T-helper 1 cell treated with Interleukin-12 subunit alpha and Interleukin-12 subunit beta and Interleukin-4 antibody, amounts not matched to agents 30 μg/mL and 1 μg/mL, for 36 hours (primary cell): ENCODE data around the gene CCDC175.
A peak's percentile ranks its signal among the peaks of the same experiment; 100 is the strongest.

ENCODE experiments used
- H3K27ac Mint-ChIP-seq: one replicate; pipeline ENCODE4 v1.8.0; 2021; ENCODE audit warnings: mild to moderate bottlenecking, mixed read lengths
- H3K27me3 Mint-ChIP-seq: one replicate; pipeline ENCODE4 v1.8.0; 2021; ENCODE audit warnings: low read depth, mixed read lengths
- H3K36me3 Mint-ChIP-seq: one replicate; pipeline ENCODE4 v1.8.0; 2021; ENCODE audit warnings: low read depth, mixed read lengths
- H3K4me1 Mint-ChIP-seq: one replicate; pipeline ENCODE4 v1.8.0; 2021; ENCODE audit warnings: low read depth, mixed read lengths
- H3K4me3 Mint-ChIP-seq: one replicate; pipeline ENCODE4 v1.8.0; 2021; ENCODE audit warnings: mild to moderate bottlenecking, moderate library complexity, mixed read lengths
- H3K9me3 Mint-ChIP-seq: one replicate; pipeline ENCODE4 v1.8.0; 2021; ENCODE audit warnings: mixed read lengths

CCDC175 gene

GRCh38 chr14:59576332-59577294 lies at the start of gene CCDC175:
TSS of gene CCDC175 (minus strand) at chr14:59576812. CDS start at chr14:59576775, 37 bp downstream.
- Mint-ChIP-seq H3K27ac (no peak within 1 kb of the TSS), H3K4me1 (peaks cover 5% of the 10 kb centered on the region), H3K36me3 (no peaks in the 10 kb centered on the region), H3K4me3 (peak within 1 kb of the TSS; percentile 71), H3K9me3 (no peaks in the 10 kb centered on the region), H3K27me3 (peaks cover 26% of the 10 kb centered on the region)

GRCh38 chr14:59622631-59623030 lies 46.0 kb upstream of the CCDC175 start:
- Mint-ChIP-seq H3K4me1 (no peaks in the 10 kb centered on the region), H3K27me3 (no peaks in the 10 kb centered on the region), H3K4me3 (no peak overlapping the region), H3K27ac (no peak overlapping the region), H3K9me3 (no peaks in the 10 kb centered on the region), H3K36me3 (no peaks in the 10 kb centered on the region)

- no peaks in the 10 kb centered on the region for H3K27me3 Mint-ChIP-seq
- H3K27ac Mint-ChIP-seq: no peak overlapping the region
- H3K36me3 Mint-ChIP-seq: no peaks in the 10 kb centered on the region
- H3K9me3 Mint-ChIP-seq: no peaks in the 10 kb centered on the region
- H3K4me3 Mint-ChIP-seq: no peak overlapping the region
- no peaks in the 10 kb centered on the region for H3K4me1 Mint-ChIP-seq
These were observed 42.4 kb upstream of the CCDC175 start for GRCh38 chr14:59619061-59619460.

DNA sequence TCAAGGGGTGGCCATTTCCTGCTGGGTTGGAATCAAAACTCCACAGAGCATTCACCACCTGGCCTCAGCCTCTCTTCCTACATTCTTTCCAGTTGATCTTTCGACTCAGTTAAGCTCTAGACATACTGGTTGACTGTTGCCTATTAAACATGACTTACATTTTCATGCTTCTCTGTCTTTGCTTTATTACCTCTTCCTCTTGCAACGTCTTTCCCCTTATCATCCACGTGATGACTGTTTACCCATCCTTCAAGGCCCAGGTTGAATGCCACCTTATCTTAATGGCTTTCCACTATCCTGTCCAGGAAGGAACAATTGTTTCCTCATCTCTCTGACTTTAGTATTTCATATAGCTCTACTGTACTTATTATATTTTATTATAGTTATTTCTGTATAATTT lies 24.4 kb upstream of the CCDC175 start:
- peaks cover 5% of the 10 kb centered on the region for H3K27me3 Mint-ChIP-seq
- no peak overlapping the region for H3K27ac Mint-ChIP-seq
- H3K4me1 Mint-ChIP-seq: no peaks in the 10 kb centered on the region
- H3K4me3 Mint-ChIP-seq: no peak overlapping the region
- no peaks in the 10 kb centered on the region for H3K9me3 Mint-ChIP-seq
- no peaks in the 10 kb centered on the region for H3K36me3 Mint-ChIP-seq

- Mint-ChIP-seq H3K27me3 (peaks cover 5% of the 10 kb centered on the region), H3K4me1 (no peaks in the 10 kb centered on the region), H3K4me3 (no peak overlapping the region), H3K9me3 (no peaks in the 10 kb centered on the region), H3K27ac (no peak overlapping the region), H3K36me3 (no peaks in the 10 kb centered on the region)
These were observed 23.8 kb upstream of the CCDC175 start for GRCh38 chr14:59600211-59600945.

DNA sequence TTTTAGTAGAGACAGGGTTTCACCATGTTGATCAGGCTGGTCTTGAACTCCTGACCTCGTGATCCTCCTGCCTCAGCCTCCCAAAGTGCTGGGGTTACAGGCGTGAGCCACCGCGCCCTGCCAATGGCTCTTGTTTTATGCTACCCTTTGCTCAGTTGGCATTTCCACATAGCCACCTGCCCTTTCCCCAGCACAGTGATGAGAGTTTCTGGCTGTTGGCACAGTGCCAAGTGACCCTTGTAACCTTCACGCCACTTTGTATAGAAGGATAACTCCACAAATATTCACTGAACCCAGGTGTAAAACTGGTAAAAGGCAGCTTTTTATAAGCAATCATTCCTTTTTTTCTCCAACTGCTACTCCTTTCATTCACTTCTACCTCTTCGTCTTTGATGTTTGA lies 18.5 kb upstream of the CCDC175 start:
- H3K9me3 Mint-ChIP-seq: peaks cover 4% of the 10 kb centered on the region
- no peaks in the 10 kb centered on the region for H3K4me1 Mint-ChIP-seq
- no peak overlapping the region for H3K4me3 Mint-ChIP-seq
- no peaks in the 10 kb centered on the region for H3K27me3 Mint-ChIP-seq
- no peaks in the 10 kb centered on the region for H3K36me3 Mint-ChIP-seq
- H3K27ac Mint-ChIP-seq: no peak overlapping the region

DNA sequence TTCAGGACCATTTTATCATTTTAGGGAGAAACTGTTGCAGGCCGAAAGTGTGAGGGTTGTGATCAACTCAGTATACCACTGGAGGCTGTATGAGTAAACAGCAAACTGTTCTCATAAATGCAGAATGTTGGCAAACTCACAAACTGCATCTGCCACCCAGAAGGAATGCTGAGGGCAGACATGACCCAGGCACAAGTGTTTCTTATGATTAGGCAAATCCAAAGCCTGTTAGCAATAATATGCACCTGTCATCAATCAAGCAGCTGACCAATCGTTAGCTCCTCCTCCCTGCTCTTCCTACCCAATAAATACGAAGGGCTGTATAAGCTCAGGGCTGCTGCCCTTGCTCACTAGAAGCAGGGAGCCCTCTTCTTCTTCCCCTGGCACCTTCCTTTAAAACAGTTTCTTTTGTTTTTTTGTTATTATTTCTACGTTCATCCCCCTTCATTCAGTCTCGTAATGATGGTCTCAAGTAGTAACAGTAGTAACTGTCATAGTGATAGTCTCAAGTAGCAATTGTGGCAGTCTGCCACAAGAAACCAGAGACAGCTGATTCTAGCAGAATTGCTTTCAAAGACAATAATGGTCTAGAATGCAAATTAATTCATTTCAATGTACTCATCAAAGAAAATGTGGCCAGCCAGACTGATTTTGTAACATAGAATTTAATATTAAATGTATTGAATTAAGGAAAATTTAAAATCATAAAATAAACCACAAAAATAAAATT lies 15.2 kb upstream of the CCDC175 start:
- Mint-ChIP-seq H3K27ac (no peak overlapping the region), H3K9me3 (peaks cover 4% of the 10 kb centered on the region), H3K27me3 (no peaks in the 10 kb centered on the region), H3K36me3 (no peaks in the 10 kb centered on the region), H3K4me1 (no peaks in the 10 kb centered on the region), H3K4me3 (no peak overlapping the region)

- H3K27ac Mint-ChIP-seq: no peak overlapping the region
- H3K36me3 Mint-ChIP-seq: no peaks in the 10 kb centered on the region
- no peaks in the 10 kb centered on the region for H3K27me3 Mint-ChIP-seq
- H3K4me3 Mint-ChIP-seq: no peak overlapping the region
- peaks cover 6% of the 10 kb centered on the region for H3K4me1 Mint-ChIP-seq
- H3K9me3 Mint-ChIP-seq: peaks cover 4% of the 10 kb centered on the region
These were observed 11.5 kb upstream of the CCDC175 start for GRCh38 chr14:59588101-59588500.

DNA sequence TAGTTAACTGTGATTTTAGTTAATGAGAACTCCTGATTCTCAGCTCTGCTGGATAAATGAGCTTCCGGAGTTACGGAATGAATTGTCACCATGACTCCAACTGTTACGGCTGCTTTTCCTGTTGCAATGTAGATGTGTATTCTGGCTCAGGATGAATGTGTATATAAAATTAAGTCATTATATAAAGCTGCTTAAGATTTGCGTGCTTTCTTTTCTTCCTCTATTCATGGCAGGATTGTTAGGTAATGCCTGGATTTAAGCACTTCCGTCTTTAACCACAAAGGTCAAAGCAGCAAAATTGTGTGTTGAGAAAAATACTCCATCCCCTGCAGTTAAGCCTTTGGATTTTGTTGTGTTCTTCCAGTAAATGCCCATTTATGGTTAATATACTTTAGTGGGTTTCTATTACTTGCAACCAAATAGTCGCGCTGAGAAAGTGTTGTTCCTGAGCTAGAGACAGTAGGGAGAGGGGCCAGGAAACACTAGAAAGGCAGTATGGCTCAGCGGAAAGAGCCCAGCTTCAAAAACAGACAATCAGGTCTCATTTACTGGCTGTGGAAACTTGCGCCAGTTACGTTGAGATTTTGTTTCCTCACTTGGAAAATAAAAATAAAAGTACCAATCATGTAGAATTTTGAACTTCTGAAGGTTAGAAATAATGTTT lies 9.4 kb upstream of the CCDC175 start:
- Mint-ChIP-seq H3K27me3 (peaks cover 3% of the 10 kb centered on the region), H3K9me3 (no peaks in the 10 kb centered on the region), H3K27ac (peak overlapping the region; percentile 35)

DNA sequence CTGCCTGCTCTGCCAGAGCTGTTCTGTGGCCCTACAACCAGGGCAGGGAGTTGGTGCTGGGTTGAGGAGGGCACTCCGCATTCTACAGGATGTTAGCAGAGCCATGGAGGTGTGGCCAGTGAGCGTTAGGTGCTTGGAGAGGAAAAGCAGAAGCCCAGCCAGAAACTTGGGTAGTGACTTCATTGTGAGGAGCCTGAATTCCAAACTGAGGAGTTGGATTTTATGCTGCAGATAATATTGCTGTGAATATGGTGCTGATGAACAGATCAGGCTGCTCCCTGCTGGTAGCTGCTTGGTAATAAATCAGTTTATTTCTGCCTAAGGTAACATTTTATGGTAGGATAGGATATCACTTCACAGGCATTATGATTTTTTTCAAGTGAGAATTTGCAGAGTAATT lies 7.1 kb upstream of the CCDC175 start:
- Mint-ChIP-seq H3K9me3 (no peaks in the 10 kb centered on the region), H3K4me1 (peaks cover 6% of the 10 kb centered on the region), H3K27me3 (peaks cover 3% of the 10 kb centered on the region), H3K27ac (no peak overlapping the region), H3K4me3 (no peak overlapping the region), H3K36me3 (no peaks in the 10 kb centered on the region)

More for the DNA sequence above, 9.4 kb upstream of the CCDC175 start:
- peak overlapping the region; percentile 62 for H3K4me3 Mint-ChIP-seq
- H3K36me3 Mint-ChIP-seq: no peaks in the 10 kb centered on the region
- peaks cover 6% of the 10 kb centered on the region for H3K4me1 Mint-ChIP-seq

DNA sequence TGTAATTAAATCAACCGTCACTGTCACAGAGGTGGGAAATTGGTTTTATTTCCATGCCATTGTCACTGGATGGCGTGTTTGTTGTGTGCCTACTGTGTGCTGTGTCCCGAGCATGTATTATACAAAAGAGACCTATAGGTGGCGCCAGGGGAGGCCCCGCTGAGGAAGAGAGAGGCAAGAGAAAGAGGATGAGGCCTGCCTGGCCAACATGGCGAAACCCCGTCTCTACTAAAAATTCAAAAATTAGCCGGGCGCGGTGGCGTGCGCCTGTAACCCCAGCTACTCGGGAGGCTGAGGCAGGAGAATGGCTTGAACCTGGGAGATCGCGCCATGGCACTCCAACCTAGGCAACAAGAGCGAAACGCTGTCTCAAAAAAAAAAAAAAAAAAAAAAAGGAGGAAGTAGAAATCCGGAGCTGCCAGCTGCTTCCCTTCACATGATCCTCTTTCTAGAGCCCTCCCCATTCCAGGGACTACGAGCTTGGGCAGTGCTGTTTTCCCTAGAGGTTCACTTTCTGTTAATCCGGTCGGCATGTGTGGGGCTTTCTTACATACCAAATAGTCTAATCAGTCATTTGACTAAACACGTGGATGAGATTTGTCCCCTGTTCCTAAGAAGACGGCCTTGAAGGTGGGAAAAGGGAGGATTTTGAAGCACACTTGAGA lies 6.4 kb upstream of the CCDC175 start:
- no peak overlapping the region for H3K4me3 Mint-ChIP-seq
- H3K4me1 Mint-ChIP-seq: peaks cover 6% of the 10 kb centered on the region
- H3K9me3 Mint-ChIP-seq: no peaks in the 10 kb centered on the region
- H3K27me3 Mint-ChIP-seq: peaks cover 7% of the 10 kb centered on the region
- no peak overlapping the region for H3K27ac Mint-ChIP-seq
- no peaks in the 10 kb centered on the region for H3K36me3 Mint-ChIP-seq

GRCh38 chr14:59582161-59582560 lies 5.5 kb upstream of the CCDC175 start:
- H3K9me3 Mint-ChIP-seq: no peaks in the 10 kb centered on the region
- no peak overlapping the region for H3K4me3 Mint-ChIP-seq
- no peaks in the 10 kb centered on the region for H3K36me3 Mint-ChIP-seq
- peaks cover 6% of the 10 kb centered on the region for H3K4me1 Mint-ChIP-seq
- H3K27ac Mint-ChIP-seq: no peak overlapping the region
- H3K27me3 Mint-ChIP-seq: peaks cover 7% of the 10 kb centered on the region

- no peaks in the 10 kb centered on the region for H3K9me3 Mint-ChIP-seq
- H3K36me3 Mint-ChIP-seq: no peaks in the 10 kb centered on the region
- H3K27me3 Mint-ChIP-seq: peaks cover 14% of the 10 kb centered on the region
- no peak overlapping the region for H3K27ac Mint-ChIP-seq
- H3K4me3 Mint-ChIP-seq: no peak overlapping the region
- H3K4me1 Mint-ChIP-seq: peaks cover 6% of the 10 kb centered on the region
These were observed 4.3 kb upstream of the CCDC175 start for GRCh38 chr14:59580911-59581310.
